Breast epithelium (tissue), 4 donors: Measurements from ENCODE around the gene MINPP1. TPM values are rescaled to one million over a fixed set of nuclear protein-coding genes. Genes with fewer than 3 reads are reported as not detected.
"Not testable (repeated sequence)": the region's sequence is repeated elsewhere in the genome, so short reads cannot be mapped to it uniquely, and the experiment has no call there.

Source experiments
- DNase-seq, 2 donors: peaks; one replicate each; pipeline ENCODE4 v3.0.0-alpha.2; 2019; ENCODE audit warnings: low spot score in 2 of 2
- H3K27ac ChIP-seq, 2 donors: fragments of 200-600 bp; sonication (generic) in 1 of 2; one replicate each; pipeline ENCODE4 v1.5.1; 2016 to 2019; ENCODE audit warnings: mild to moderate bottlenecking in 1 of 2
- H3K27me3 ChIP-seq, 2 donors: fragments of 200-600 bp; sonication (generic) in 1 of 2; one replicate each; pipeline versions ENCODE4 v1.5.1 to v1.6.0; 2017 to 2019; ENCODE audit warnings: control low read depth in 1 of 2, mild to moderate bottlenecking in 1 of 2
- H3K36me3 ChIP-seq: fragments of 200-600 bp; one replicate; pipeline ENCODE4 v1.5.1; 2019
- H3K4me1 ChIP-seq, 2 donors: fragments of 200-600 bp; sonication (generic); one replicate each; pipeline ENCODE4 v1.5.1; 2016 to 2019; ENCODE audit warnings: control low read depth in 1 of 2
- H3K4me3 ChIP-seq, 3 donors: fragments of 200-600 bp; sonication (generic); 1 replicate in 2 of 3; 2 replicates in 1 of 3; pipeline ENCODE4 v1.5.1; 2016 to 2019; ENCODE audit warnings: mild to moderate bottlenecking in 3 of 3, moderate library complexity in 2 of 3
- H3K9me3 ChIP-seq, 2 donors: fragments of 200-600 bp; sonication (generic) in 1 of 2; one replicate each; pipeline ENCODE4 v1.5.1; 2016 to 2019; ENCODE audit warnings: control low read depth in 1 of 2
- POLR2A ChIP-seq: fragments of 450-650 bp; IDR thresholded peaks from one replicate; pipeline ENCODE4 v1.6.1; 2016; ENCODE audit warnings: antibody characterized with exemption, mild to moderate bottlenecking, moderate library complexity
- POLR2AphosphoS5 ChIP-seq, 3 donors: sonication (generic); formaldehyde crosslinking; IDR thresholded peaks; one replicate each; pipeline ENCODE4 v1.6.1; 2017; ENCODE audit warnings: antibody characterized with exemption in 3 of 3
- intact Hi-C: fragments of 100-400 bp; cut with DNase I; formaldehyde crosslinking; loops from one replicate; pipeline ENCODE4 v1.15.1; 2023; ENCODE audit warnings: low total_unique reads
- total RNA-seq, 3 donors: library from RNA; depleted of rRNA; stranded (reverse); fragments of >200 nt; gene quantifications; one replicate each; pipeline ENCODE4 v1.1.0, GENCODE V29; 2016
- TF ChIP-seq, protein P1 (sequence below), 3 donors: fragments of 450-650 bp; IDR thresholded peaks; one replicate each; pipeline ENCODE4 v1.5.1; 2016 to 2017; ENCODE audit warnings: antibody characterized with exemption in 3 of 3, mild to moderate bottlenecking in 3 of 3, moderate library complexity in 3 of 3

The MINPP1 gene
- 10 to 100 TPM; 13.0 to 22.0 (median 18.7) TPM for total RNA-seq

GRCh38 chr10:87504640-87505365 is at the start of gene MINPP1:
TSS of gene MINPP1 (plus strand) at chr10:87504893. CDS start at chr10:87504916, 23 bp downstream.
- Histone ChIP-seq H3K27me3 (no peaks in the 10 kb centered on the region), H3K36me3 (no peaks in the 10 kb centered on the region), H3K4me3 (peak within 1 kb of the TSS; percentile 81 to 96 (median 92)), H3K4me1 (peaks cover 0 to 16% of the 10 kb centered on the region in 2 donors), H3K9me3 (no peaks in the 10 kb centered on the region), H3K27ac (peak within 1 kb of the TSS; percentile 81 to 92)
- intact Hi-C loops = no loop called here
- peak in 1 of 3 donors; percentile 15 for TF ChIP-seq POLR2AphosphoS5 (IDR thresholded peaks at IDR 0.05)
- peak; percentile 27 for TF ChIP-seq POLR2A
- TF ChIP-seq, protein P1, sequence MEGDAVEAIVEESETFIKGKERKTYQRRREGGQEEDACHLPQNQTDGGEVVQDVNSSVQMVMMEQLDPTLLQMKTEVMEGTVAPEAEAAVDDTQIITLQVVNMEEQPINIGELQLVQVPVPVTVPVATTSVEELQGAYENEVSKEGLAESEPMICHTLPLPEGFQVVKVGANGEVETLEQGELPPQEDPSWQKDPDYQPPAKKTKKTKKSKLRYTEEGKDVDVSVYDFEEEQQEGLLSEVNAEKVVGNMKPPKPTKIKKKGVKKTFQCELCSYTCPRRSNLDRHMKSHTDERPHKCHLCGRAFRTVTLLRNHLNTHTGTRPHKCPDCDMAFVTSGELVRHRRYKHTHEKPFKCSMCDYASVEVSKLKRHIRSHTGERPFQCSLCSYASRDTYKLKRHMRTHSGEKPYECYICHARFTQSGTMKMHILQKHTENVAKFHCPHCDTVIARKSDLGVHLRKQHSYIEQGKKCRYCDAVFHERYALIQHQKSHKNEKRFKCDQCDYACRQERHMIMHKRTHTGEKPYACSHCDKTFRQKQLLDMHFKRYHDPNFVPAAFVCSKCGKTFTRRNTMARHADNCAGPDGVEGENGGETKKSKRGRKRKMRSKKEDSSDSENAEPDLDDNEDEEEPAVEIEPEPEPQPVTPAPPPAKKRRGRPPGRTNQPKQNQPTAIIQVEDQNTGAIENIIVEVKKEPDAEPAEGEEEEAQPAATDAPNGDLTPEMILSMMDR (IDR thresholded peaks at IDR 0.05) = peak in 1 of 3 donors; percentile 13
- DNase-seq = peak; percentile 41 to 71

GRCh38 chr10:87456586-87457220 is 48.0 kb upstream of the MINPP1 start:
- H3K27ac ChIP-seq, H3K36me3 ChIP-seq, H3K4me1 ChIP-seq, DNase-seq, H3K27me3 ChIP-seq, intact Hi-C loops, H3K4me3 ChIP-seq, H3K9me3 ChIP-seq: not testable (repeated sequence)

GRCh38 chr10:87461751-87462150 is 42.9 kb upstream of the MINPP1 start:
- H3K4me3 ChIP-seq, H3K9me3 ChIP-seq, H3K36me3 ChIP-seq, H3K4me1 ChIP-seq, DNase-seq, intact Hi-C loops, H3K27me3 ChIP-seq, H3K27ac ChIP-seq: not testable (repeated sequence)

- H3K27ac ChIP-seq, intact Hi-C loops, H3K4me1 ChIP-seq, H3K4me3 ChIP-seq, H3K9me3 ChIP-seq, DNase-seq, H3K27me3 ChIP-seq, H3K36me3 ChIP-seq: not testable (repeated sequence)
These were observed 37.8 kb upstream of the MINPP1 start for GRCh38 chr10:87466849-87467248.

- intact Hi-C loops, H3K4me1 ChIP-seq, H3K36me3 ChIP-seq, H3K4me3 ChIP-seq, H3K27ac ChIP-seq, H3K9me3 ChIP-seq, H3K27me3 ChIP-seq, DNase-seq: not testable (repeated sequence)
These were observed 16.0 kb upstream of the MINPP1 start for GRCh38 chr10:87488733-87489132.

DNA sequence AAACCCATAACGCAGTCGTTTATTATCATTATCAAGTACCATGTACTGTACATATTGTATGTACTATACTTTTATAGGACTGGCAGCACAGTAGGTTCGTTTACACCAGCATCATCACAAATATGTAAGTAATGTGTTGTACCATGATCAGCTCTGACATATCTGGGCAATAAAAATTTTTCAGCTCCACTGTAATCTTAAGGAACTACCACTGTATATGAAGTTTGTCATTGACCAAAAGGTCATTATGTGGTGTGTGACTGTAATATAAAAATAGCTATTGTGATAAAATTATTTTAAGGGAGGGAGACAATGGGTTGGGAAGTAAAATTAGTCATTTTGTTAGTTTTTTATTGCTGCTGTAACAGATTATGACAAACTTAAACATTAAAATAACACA is 14.4 kb upstream of the MINPP1 start:
- H3K27ac ChIP-seq, H3K27me3 ChIP-seq, H3K4me3 ChIP-seq, H3K9me3 ChIP-seq, DNase-seq, H3K36me3 ChIP-seq, H3K4me1 ChIP-seq, intact Hi-C loops: not testable (repeated sequence)

GRCh38 chr10:87492450-87492849 is 12.2 kb upstream of the MINPP1 start:
- H3K4me1 ChIP-seq, intact Hi-C loops, H3K36me3 ChIP-seq, H3K27ac ChIP-seq, DNase-seq, H3K27me3 ChIP-seq, H3K9me3 ChIP-seq, H3K4me3 ChIP-seq: not testable (repeated sequence)

DNA sequence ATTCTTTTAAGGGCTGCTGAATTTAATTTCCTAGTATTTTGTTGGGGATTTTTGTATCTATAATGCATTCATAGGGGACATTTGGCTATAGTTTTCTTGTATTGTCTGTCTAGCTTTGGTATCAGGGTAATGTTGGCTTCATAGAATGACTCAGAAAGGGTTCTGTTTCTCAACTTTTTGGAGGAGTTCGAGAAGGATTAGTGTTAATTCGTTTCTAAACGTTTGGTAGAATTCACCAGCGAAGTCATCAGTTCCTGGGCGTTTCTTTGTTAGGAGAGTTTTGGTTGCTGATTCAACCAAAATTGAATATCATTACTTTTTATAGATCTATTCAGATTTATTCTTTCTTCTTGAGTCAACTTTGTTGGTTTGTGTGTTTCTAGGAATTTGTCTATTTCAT is 9.2 kb upstream of the MINPP1 start:
- H3K4me3 ChIP-seq, H3K9me3 ChIP-seq, H3K27ac ChIP-seq, intact Hi-C loops, H3K4me1 ChIP-seq, H3K27me3 ChIP-seq, H3K36me3 ChIP-seq, DNase-seq: not testable (repeated sequence)

DNA sequence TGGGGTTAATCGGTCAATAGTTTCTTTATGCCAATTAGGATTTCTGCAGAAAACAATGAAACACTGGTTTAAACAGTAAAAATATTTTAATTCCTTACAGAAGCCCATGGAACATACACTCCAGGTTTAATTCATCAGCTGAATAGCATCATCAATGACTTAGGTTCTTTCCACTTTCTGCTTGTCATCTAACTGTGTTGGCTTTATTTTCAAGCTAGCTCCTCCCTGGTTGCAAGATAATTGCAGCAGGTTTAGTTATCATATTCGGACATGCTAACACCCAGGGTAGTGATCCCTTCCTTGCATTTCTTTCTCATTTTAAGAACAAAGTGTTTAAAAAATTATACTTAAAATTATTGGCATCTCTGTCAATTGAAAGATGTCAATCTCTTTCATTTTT is 7.3 kb upstream of the MINPP1 start:
- H3K4me3 ChIP-seq, H3K4me1 ChIP-seq, DNase-seq, H3K36me3 ChIP-seq, H3K27ac ChIP-seq, intact Hi-C loops, H3K27me3 ChIP-seq, H3K9me3 ChIP-seq: not testable (repeated sequence)

GRCh38 chr10:87498106-87498789 is 6.4 kb upstream of the MINPP1 start:
- not testable (repeated sequence) for H3K27ac ChIP-seq

More at GRCh38 chr10:87498106-87498789, 6.4 kb upstream of the MINPP1 start:
- DNase-seq, H3K4me1 ChIP-seq, intact Hi-C loops, H3K27me3 ChIP-seq, H3K36me3 ChIP-seq, H3K4me3 ChIP-seq, H3K9me3 ChIP-seq: not testable (repeated sequence)
